Measurements from ENCODE around the gene IL20. TPM values are rescaled to one million over a fixed set of nuclear protein-coding genes. Genes with fewer than 3 reads are reported as not detected.

IL20 gene
- polyA plus RNA-seq, 4 donors = not detected

- peaks cover 0 to 4% (median 0%) of the 10 kb centered on the region in 3 donors for H3K4me1 ChIP-seq (ENCODE audit: control insufficient read depth in 3 of 3, insufficient read depth in 2 of 3, low read depth in 1 of 3, low read length in 2 of 3)
- 63 to 81% (median 70%) methylated on average over 6 of the region's 6 CpGs for WGBS, 3 donors
- no peaks in the 10 kb centered on the region for H3K9me3 ChIP-seq (ENCODE audit: control insufficient read depth in 2 of 2, insufficient read depth in 1 of 2, low read depth in 1 of 2, low read length in 1 of 2)
- H3K4me3 ChIP-seq (ENCODE audit: low read depth in 1 of 3, low read length in 3 of 3) = no peak overlapping the region
- DNase-seq (no peak), FAIRE-seq (no peak)
- H3K36me3 ChIP-seq (ENCODE audit: control insufficient read depth in 3 of 3, insufficient read depth in 2 of 3, low read depth in 1 of 3, low read length in 3 of 3) = no peaks in the 10 kb centered on the region
- H3K27me3 ChIP-seq (ENCODE audit: control insufficient read depth in 3 of 3, insufficient read depth in 3 of 3, low read length in 3 of 3) = no peaks in the 10 kb centered on the region
- no peak overlapping the region for H3K27ac ChIP-seq (ENCODE audit: low read depth in 1 of 3, low read length in 2 of 3)
These were observed 36.1 kb upstream of the IL20 start for GRCh38 chr1:206829282-206829681.

DNA sequence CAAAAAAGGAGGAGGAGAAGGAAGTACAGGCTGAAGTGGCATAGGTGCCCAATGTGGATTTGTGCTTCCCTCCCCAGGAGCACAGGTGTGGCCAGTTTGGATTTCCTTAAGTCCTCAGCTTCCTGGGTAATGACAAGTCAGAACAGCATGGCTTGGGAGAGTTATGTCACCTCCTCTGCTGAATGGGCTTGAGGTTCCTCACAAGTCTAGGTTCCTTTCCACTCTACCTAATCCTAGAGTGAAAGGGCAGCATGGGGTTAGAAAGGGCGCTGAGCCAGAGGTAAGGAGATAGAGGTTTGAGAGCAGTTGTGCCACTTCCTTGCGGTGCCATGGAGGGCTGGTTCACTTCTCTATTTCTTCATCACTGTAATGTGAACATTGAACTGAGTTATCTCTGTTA is 35.5 kb upstream of the IL20 start:
- Histone ChIP-seq H3K27me3 (ENCODE audit: control insufficient read depth in 3 of 3, insufficient read depth in 3 of 3, low read length in 3 of 3) (no peaks in the 10 kb centered on the region), H3K9me3 (ENCODE audit: control insufficient read depth in 2 of 2, insufficient read depth in 1 of 2, low read depth in 1 of 2, low read length in 1 of 2) (no peaks in the 10 kb centered on the region), H3K4me1 (ENCODE audit: control insufficient read depth in 3 of 3, insufficient read depth in 2 of 3, low read depth in 1 of 3, low read length in 2 of 3) (peaks cover 0 to 4% (median 0%) of the 10 kb centered on the region in 3 donors), H3K4me3 (ENCODE audit: low read depth in 1 of 3, low read length in 3 of 3) (no peak overlapping the region), H3K36me3 (ENCODE audit: control insufficient read depth in 3 of 3, insufficient read depth in 2 of 3, low read depth in 1 of 3, low read length in 3 of 3) (no peaks in the 10 kb centered on the region), H3K27ac (ENCODE audit: low read depth in 1 of 3, low read length in 2 of 3) (no peak overlapping the region)
- FAIRE-seq (no peak), DNase-seq (peak; percentile 20 to 25)
- WGBS, 3 donors = 28 to 53% (median 41%) methylated on average over 2 of the region's 2 CpGs

DNA sequence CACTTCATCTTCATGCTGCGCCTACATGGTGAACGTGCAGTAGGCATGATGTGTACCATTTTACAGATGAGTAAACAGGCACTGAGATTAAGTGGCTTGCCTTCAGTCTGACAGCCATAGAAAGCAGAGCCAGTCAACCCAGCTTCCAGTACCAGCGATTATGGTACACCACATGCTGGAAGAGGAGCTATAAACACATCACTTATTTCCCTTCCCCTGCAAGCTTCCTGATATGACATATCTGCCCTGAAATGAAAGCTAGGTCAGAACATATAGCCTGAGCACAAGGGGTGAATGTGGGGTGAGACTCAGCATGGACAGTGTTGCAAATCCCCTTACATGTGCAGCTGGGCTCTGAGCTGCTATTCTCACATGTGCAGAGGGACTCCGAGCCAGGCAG is 33.8 kb upstream of the IL20 start:
- no peaks in the 10 kb centered on the region for H3K27me3 ChIP-seq (ENCODE audit: control insufficient read depth in 3 of 3, insufficient read depth in 3 of 3, low read length in 3 of 3)
- no peak overlapping the region for H3K27ac ChIP-seq (ENCODE audit: low read depth in 1 of 3, low read length in 2 of 3)
- no peak for FAIRE-seq
- H3K36me3 ChIP-seq (ENCODE audit: control insufficient read depth in 3 of 3, insufficient read depth in 2 of 3, low read depth in 1 of 3, low read length in 3 of 3) = no peaks in the 10 kb centered on the region
- H3K4me3 ChIP-seq (ENCODE audit: low read depth in 1 of 3, low read length in 3 of 3) = no peak overlapping the region
- 81 to 87% (median 85%) methylated on average over 4 of the region's 4 CpGs for WGBS, 3 donors
- H3K4me1 ChIP-seq (ENCODE audit: control insufficient read depth in 3 of 3, insufficient read depth in 2 of 3, low read depth in 1 of 3, low read length in 2 of 3) = peaks cover 0 to 4% (median 0%) of the 10 kb centered on the region in 3 donors
- no peak for DNase-seq
- H3K9me3 ChIP-seq (ENCODE audit: control insufficient read depth in 2 of 2, insufficient read depth in 1 of 2, low read depth in 1 of 2, low read length in 1 of 2) = no peaks in the 10 kb centered on the region

DNA sequence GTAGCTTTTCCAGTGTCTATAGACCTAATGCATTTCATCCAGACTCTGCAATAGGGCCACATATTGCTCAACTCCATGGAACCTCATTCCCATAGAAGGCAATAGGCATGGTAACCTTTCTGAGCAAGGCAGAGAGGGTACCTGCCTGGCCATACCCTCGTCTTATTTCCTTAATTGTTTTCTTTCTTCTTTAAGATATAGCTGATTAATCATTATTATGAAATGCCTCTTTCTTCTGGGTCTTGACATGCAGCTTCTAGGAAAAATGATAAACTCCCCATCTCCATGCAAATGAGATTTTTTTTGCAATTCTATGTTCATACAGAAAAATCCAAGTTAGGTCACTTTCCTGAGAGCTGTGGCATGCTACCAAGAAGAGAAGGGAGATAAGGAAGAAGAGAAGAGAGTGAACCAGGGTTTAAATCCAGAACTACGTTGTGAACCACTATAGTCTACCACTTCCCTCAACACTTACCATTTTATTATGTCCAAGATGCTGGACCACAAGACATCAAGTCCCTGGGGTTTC is 33.0 kb upstream of the IL20 start:
- DNase-seq (no peak), FAIRE-seq (no peak)
- H3K4me3 ChIP-seq (ENCODE audit: low read depth in 1 of 3, low read length in 3 of 3) = no peak overlapping the region
- H3K27ac ChIP-seq (ENCODE audit: low read depth in 1 of 3, low read length in 2 of 3) = no peak overlapping the region
- peaks cover 0 to 4% (median 0%) of the 10 kb centered on the region in 3 donors for H3K4me1 ChIP-seq (ENCODE audit: control insufficient read depth in 3 of 3, insufficient read depth in 2 of 3, low read depth in 1 of 3, low read length in 2 of 3)
- H3K9me3 ChIP-seq (ENCODE audit: control insufficient read depth in 2 of 2, insufficient read depth in 1 of 2, low read depth in 1 of 2, low read length in 1 of 2) = no peaks in the 10 kb centered on the region
- WGBS, 3 donors = 56 to 65% (median 57%) methylated on average over 2 of the region's 2 CpGs
- H3K36me3 ChIP-seq (ENCODE audit: control insufficient read depth in 3 of 3, insufficient read depth in 2 of 3, low read depth in 1 of 3, low read length in 3 of 3) = no peaks in the 10 kb centered on the region
- no peaks in the 10 kb centered on the region for H3K27me3 ChIP-seq (ENCODE audit: control insufficient read depth in 3 of 3, insufficient read depth in 3 of 3, low read length in 3 of 3)

DNA sequence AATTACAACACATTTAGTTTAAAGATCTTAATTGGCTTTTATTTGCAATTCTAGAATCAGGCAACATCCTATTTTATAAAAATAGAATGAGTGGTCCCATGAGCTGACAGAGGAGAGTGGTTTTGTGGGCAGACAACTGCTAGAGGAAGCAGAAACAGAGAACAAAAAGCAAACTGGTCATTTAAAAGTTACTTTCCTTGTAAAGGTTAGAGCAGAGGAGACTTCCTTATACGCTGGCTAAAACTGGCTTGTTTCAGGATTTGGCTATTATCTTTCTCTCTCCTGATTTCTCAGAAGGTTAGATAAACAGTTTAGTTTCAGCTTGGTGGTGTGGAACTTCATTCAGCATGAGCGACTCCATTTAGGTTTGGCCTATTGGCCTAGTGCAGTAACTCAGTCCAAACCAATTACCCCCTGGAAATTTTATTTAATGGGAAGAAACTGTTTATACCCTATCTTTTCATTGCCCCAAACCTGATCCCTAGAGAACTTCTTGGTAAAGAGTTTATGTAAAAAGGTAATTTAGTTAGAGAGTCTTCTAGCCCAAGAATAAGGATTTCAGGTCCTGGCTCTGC is 32.2 kb upstream of the IL20 start:
- H3K27me3 ChIP-seq (ENCODE audit: control insufficient read depth in 3 of 3, insufficient read depth in 3 of 3, low read length in 3 of 3) = no peaks in the 10 kb centered on the region
- H3K9me3 ChIP-seq (ENCODE audit: control insufficient read depth in 2 of 2, insufficient read depth in 1 of 2, low read depth in 1 of 2, low read length in 1 of 2) = no peaks in the 10 kb centered on the region
- no peaks in the 10 kb centered on the region for H3K36me3 ChIP-seq (ENCODE audit: control insufficient read depth in 3 of 3, insufficient read depth in 2 of 3, low read depth in 1 of 3, low read length in 3 of 3)
- DNase-seq (no peak), FAIRE-seq (no peak)
- H3K4me3 ChIP-seq (ENCODE audit: low read depth in 1 of 3, low read length in 3 of 3) = no peak overlapping the region
- H3K4me1 ChIP-seq (ENCODE audit: control insufficient read depth in 3 of 3, insufficient read depth in 2 of 3, low read depth in 1 of 3, low read length in 2 of 3) = peaks cover 0 to 4% (median 0%) of the 10 kb centered on the region in 3 donors
- 64 to 86% (median 74%) methylated on average over 2 of the region's 2 CpGs for WGBS, 3 donors
- H3K27ac ChIP-seq (ENCODE audit: low read depth in 1 of 3, low read length in 2 of 3) = no peak overlapping the region

GRCh38 chr1:206833801-206834200 is 31.6 kb upstream of the IL20 start:
- H3K4me3 ChIP-seq (ENCODE audit: low read depth in 1 of 3, low read length in 3 of 3) = no peak overlapping the region
- H3K9me3 ChIP-seq (ENCODE audit: control insufficient read depth in 2 of 2, insufficient read depth in 1 of 2, low read depth in 1 of 2, low read length in 1 of 2) = no peaks in the 10 kb centered on the region
- 21 to 53% (median 22%) methylated on average over 2 of the region's 2 CpGs for WGBS, 3 donors
- H3K4me1 ChIP-seq (ENCODE audit: control insufficient read depth in 3 of 3, insufficient read depth in 2 of 3, low read depth in 1 of 3, low read length in 2 of 3) = peaks cover 0 to 4% (median 0%) of the 10 kb centered on the region in 3 donors
- no peak overlapping the region for H3K27ac ChIP-seq (ENCODE audit: low read depth in 1 of 3, low read length in 2 of 3)
- no peak for FAIRE-seq
- H3K36me3 ChIP-seq (ENCODE audit: control insufficient read depth in 3 of 3, insufficient read depth in 2 of 3, low read depth in 1 of 3, low read length in 3 of 3) = no peaks in the 10 kb centered on the region
- no peaks in the 10 kb centered on the region for H3K27me3 ChIP-seq (ENCODE audit: control insufficient read depth in 3 of 3, insufficient read depth in 3 of 3, low read length in 3 of 3)
- DNase-seq = peak; percentile 26 to 39

GRCh38 chr1:206834217-206834616 is 31.2 kb upstream of the IL20 start:
- Histone ChIP-seq H3K27me3 (ENCODE audit: control insufficient read depth in 3 of 3, insufficient read depth in 3 of 3, low read length in 3 of 3) (no peaks in the 10 kb centered on the region), H3K36me3 (ENCODE audit: control insufficient read depth in 3 of 3, insufficient read depth in 2 of 3, low read depth in 1 of 3, low read length in 3 of 3) (no peaks in the 10 kb centered on the region), H3K4me1 (ENCODE audit: control insufficient read depth in 3 of 3, insufficient read depth in 2 of 3, low read depth in 1 of 3, low read length in 2 of 3) (peaks cover 0 to 4% (median 0%) of the 10 kb centered on the region in 3 donors), H3K9me3 (ENCODE audit: control insufficient read depth in 2 of 2, insufficient read depth in 1 of 2, low read depth in 1 of 2, low read length in 1 of 2) (no peaks in the 10 kb centered on the region), H3K4me3 (ENCODE audit: low read depth in 1 of 3, low read length in 3 of 3) (no peak overlapping the region), H3K27ac (ENCODE audit: low read depth in 1 of 3, low read length in 2 of 3) (no peak overlapping the region)
- DNase-seq = no peak
- no peak for FAIRE-seq
- 87 to 91% (median 87%) methylated on average over 6 of the region's 6 CpGs for WGBS, 3 donors

DNA sequence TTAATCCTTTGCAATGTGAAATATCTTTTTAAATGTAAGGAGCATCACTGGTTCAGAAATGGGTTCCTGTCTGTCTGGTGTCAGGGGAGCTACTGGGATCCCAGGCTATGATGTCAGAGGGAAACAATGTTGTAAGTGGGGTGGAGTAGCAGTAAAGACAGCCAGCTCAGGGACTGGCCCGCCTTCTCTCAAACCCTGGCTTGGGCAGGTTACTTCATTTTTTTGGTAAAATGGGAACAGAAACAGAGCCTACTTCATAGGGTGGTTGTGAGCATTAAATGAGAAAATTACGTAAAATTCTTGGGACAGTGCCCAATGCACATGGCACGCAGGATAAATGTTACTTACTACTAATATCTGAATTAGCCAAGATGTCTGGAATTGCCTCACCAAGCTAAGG is 30.7 kb upstream of the IL20 start:
- H3K4me3 ChIP-seq (ENCODE audit: low read depth in 1 of 3, low read length in 3 of 3) = no peak overlapping the region
- no peak for DNase-seq
- no peaks in the 10 kb centered on the region for H3K9me3 ChIP-seq (ENCODE audit: control insufficient read depth in 2 of 2, insufficient read depth in 1 of 2, low read depth in 1 of 2, low read length in 1 of 2)
- H3K27me3 ChIP-seq (ENCODE audit: control insufficient read depth in 3 of 3, insufficient read depth in 3 of 3, low read length in 3 of 3) = no peaks in the 10 kb centered on the region
- no peak overlapping the region for H3K27ac ChIP-seq (ENCODE audit: low read depth in 1 of 3, low read length in 2 of 3)
- H3K36me3 ChIP-seq (ENCODE audit: control insufficient read depth in 3 of 3, insufficient read depth in 2 of 3, low read depth in 1 of 3, low read length in 3 of 3) = no peaks in the 10 kb centered on the region
- 73 to 86% (median 80%) methylated on average over 3 of the region's 3 CpGs for WGBS, 3 donors
- FAIRE-seq = no peak
- peaks cover 0 to 6% (median 0%) of the 10 kb centered on the region in 3 donors for H3K4me1 ChIP-seq (ENCODE audit: control insufficient read depth in 3 of 3, insufficient read depth in 2 of 3, low read depth in 1 of 3, low read length in 2 of 3)

DNA sequence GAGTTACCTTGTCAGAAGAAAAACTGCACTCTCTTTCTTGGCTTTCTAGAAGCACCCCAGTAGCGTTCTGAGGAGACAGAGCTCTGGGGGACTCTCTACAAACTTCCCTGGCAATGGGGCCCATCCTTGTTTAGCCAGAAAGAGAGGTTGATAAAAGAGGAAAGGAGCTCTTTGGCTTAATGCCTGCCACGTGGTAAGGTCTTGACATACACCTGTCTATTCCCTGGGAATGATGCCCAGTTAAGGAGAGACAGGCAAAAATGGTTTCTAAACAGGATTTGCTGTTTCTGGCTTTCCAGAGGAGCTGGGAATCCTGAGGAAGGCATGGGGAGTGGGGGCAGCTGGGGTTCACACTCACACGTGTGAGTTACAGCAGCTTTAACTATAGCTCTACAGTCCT is 30.2 kb upstream of the IL20 start:
- Histone ChIP-seq H3K36me3 (ENCODE audit: control insufficient read depth in 3 of 3, insufficient read depth in 2 of 3, low read depth in 1 of 3, low read length in 3 of 3) (no peaks in the 10 kb centered on the region), H3K4me1 (ENCODE audit: control insufficient read depth in 3 of 3, insufficient read depth in 2 of 3, low read depth in 1 of 3, low read length in 2 of 3) (peaks cover 0 to 6% (median 0%) of the 10 kb centered on the region in 3 donors), H3K27me3 (ENCODE audit: control insufficient read depth in 3 of 3, insufficient read depth in 3 of 3, low read length in 3 of 3) (no peaks in the 10 kb centered on the region), H3K9me3 (ENCODE audit: control insufficient read depth in 2 of 2, insufficient read depth in 1 of 2, low read depth in 1 of 2, low read length in 1 of 2) (no peaks in the 10 kb centered on the region), H3K4me3 (ENCODE audit: low read depth in 1 of 3, low read length in 3 of 3) (no peak overlapping the region), H3K27ac (ENCODE audit: low read depth in 1 of 3, low read length in 2 of 3) (no peak overlapping the region)
- FAIRE-seq (no peak), DNase-seq (no peak)
- 33 to 53% (median 41%) methylated on average over 3 of the region's 3 CpGs for WGBS, 3 donors
